Small intestine (tissue), 7 donors: ENCODE results near the gene IGFBP5. TPM values are rescaled to one million over a fixed set of nuclear protein-coding genes. Genes with fewer than 3 reads are reported as not detected.
A peak's percentile ranks its signal among the peaks of the same experiment; 100 is the strongest.

Source experiments
- DNase-seq, 2 donors: peaks; one replicate each; pipeline versions ENCODE4 v3.0.0 to v3.0.0-alpha.2; 2013
- FAIRE-seq: peaks from 2 replicates; lab custom pipeline; 2012; peaks lifted over from hg19 to GRCh38; lab: Jason Lieb, UNC
- H3K27ac ChIP-seq, 3 donors: one replicate each; pipeline ENCODE4 v1.5.1; 2013; ENCODE audit warnings: low read length in 2 of 3, mild to moderate bottlenecking in 2 of 3, control low read depth in 1 of 3, inconsistent platforms in 1 of 3, low read depth in 1 of 3, moderate library complexity in 1 of 3
- H3K27me3 ChIP-seq, 3 donors: one replicate each; pipeline ENCODE4 v1.6.1; 2013; ENCODE audit warnings: low read length in 3 of 3, inconsistent platforms in 1 of 3; ENCODE audit not compliant: control insufficient read depth in 3 of 3, insufficient read depth in 3 of 3
- H3K36me3 ChIP-seq, 3 donors: one replicate each; pipeline ENCODE4 v1.6.1; 2013; ENCODE audit warnings: low read length in 3 of 3, inconsistent platforms in 1 of 3, low read depth in 1 of 3, mild to moderate bottlenecking in 1 of 3, moderate library complexity in 1 of 3; ENCODE audit not compliant: control insufficient read depth in 3 of 3, insufficient read depth in 2 of 3
- H3K4me1 ChIP-seq, 3 donors: one replicate each; pipeline ENCODE4 v1.6.1; 2013; ENCODE audit warnings: low read length in 2 of 3, inconsistent platforms in 1 of 3, low read depth in 1 of 3, mild to moderate bottlenecking in 1 of 3, moderate library complexity in 1 of 3; ENCODE audit not compliant: control insufficient read depth in 3 of 3, insufficient read depth in 2 of 3
- H3K4me3 ChIP-seq, 3 donors: one replicate each; pipeline ENCODE4 v1.5.1; 2013; ENCODE audit warnings: low read length in 3 of 3, control low read depth in 1 of 3, inconsistent platforms in 1 of 3, low read depth in 1 of 3, mild to moderate bottlenecking in 1 of 3, moderate library complexity in 1 of 3
- H3K9me3 ChIP-seq, 2 donors: one replicate each; pipeline ENCODE4 v1.6.1; 2013; ENCODE audit warnings: low read depth in 1 of 2, low read length in 1 of 2; ENCODE audit not compliant: control insufficient read depth in 2 of 2, insufficient read depth in 1 of 2
- WGBS, 3 donors: extraction: QIAGEN DNeasy Blood & Tissue Kit; methylation state at CpG; one replicate each; pipeline ENCODE4 v1.1.7; 2013; 5-methylcytosine and 5-hydroxymethylcytosine counted together
- polyA plus RNA-seq, 4 donors: library from polyadenylated mRNA; stranded (reverse) in 3 of 4; unstranded in 1 of 4; fragments of 200-250 nt in 3 of 4; fragments of 120-200 nt in 1 of 4; gene quantifications; one replicate each; pipeline versions ENCODE4 v1.2.1 to v1.2.3, GENCODE V29; 2013
- donor health status: healthy with polysubstance abuse.
- donor health status: control.
- donor health status: control.
- donor health status: Bipolar disorder and iron deficiency.
- donor health status: healthy.

IGFBP5 gene
- polyA plus RNA-seq, 4 donors, result 1.3 to 107 (median 19.0) TPM

GRCh38 chr2:216664593-216665034, 30.7 kb downstream of the IGFBP5 start:
- peak overlapping the region in 1 of 3 donors; percentile 6 for H3K27ac ChIP-seq
- DNase-seq (peak; percentile 35 to 72), FAIRE-seq (no peak)
- H3K36me3 ChIP-seq, result peaks cover 0 to 62% (median 0%) of the 10 kb centered on the region in 3 donors
- H3K4me3 ChIP-seq, result no peak overlapping the region
- 9 to 44% (median 33%) methylated on average over 6 of the region's 6 CpGs for WGBS, 3 donors
- peaks cover 0 to 22% (median 0%) of the 10 kb centered on the region in 3 donors for H3K4me1 ChIP-seq
- no peaks in the 10 kb centered on the region for H3K27me3 ChIP-seq
- H3K9me3 ChIP-seq, result no peaks in the 10 kb centered on the region

GRCh38 chr2:216663846-216664245, 31.5 kb downstream of the IGFBP5 start:
- no peak for DNase-seq
- no peak for FAIRE-seq
- Histone ChIP-seq H3K4me1 (peaks cover 0 to 29% (median 0%) of the 10 kb centered on the region in 3 donors), H3K27ac (no peak overlapping the region), H3K36me3 (peaks cover 0 to 65% (median 0%) of the 10 kb centered on the region in 3 donors), H3K27me3 (no peaks in the 10 kb centered on the region), H3K4me3 (no peak overlapping the region), H3K9me3 (no peaks in the 10 kb centered on the region)
- WGBS, 3 donors, result 88 to 94% (median 90%) methylated on average over 17 to 18 of the region's 18 CpGs

GRCh38 chr2:216663106-216663505, 32.2 kb downstream of the IGFBP5 start:
- FAIRE-seq (no peak), DNase-seq (no peak)
- peaks cover 0 to 32% (median 0%) of the 10 kb centered on the region in 3 donors for H3K4me1 ChIP-seq
- H3K4me3 ChIP-seq, result no peak overlapping the region
- 92 to 96% (median 93%) methylated on average over 1 of the region's 1 CpG for WGBS, 3 donors
- no peaks in the 10 kb centered on the region for H3K9me3 ChIP-seq
- H3K27me3 ChIP-seq, result no peaks in the 10 kb centered on the region
- peaks cover 0 to 66% (median 0%) of the 10 kb centered on the region in 3 donors for H3K36me3 ChIP-seq
- no peak overlapping the region for H3K27ac ChIP-seq

GRCh38 chr2:216661639-216662375, 33.5 kb downstream of the IGFBP5 start:
- no peak overlapping the region for H3K4me3 ChIP-seq
- no peak for DNase-seq
- WGBS, 3 donors, result 86 to 92% (median 90%) methylated on average over 20 of the region's 20 CpGs
- H3K4me1 ChIP-seq, result peaks cover 0 to 40% (median 0%) of the 10 kb centered on the region in 3 donors
- H3K9me3 ChIP-seq, result no peaks in the 10 kb centered on the region
- peaks cover 0 to 76% (median 0%) of the 10 kb centered on the region in 3 donors for H3K36me3 ChIP-seq
- H3K27ac ChIP-seq, result no peak overlapping the region
- H3K27me3 ChIP-seq, result no peaks in the 10 kb centered on the region
- no peak for FAIRE-seq

DNA sequence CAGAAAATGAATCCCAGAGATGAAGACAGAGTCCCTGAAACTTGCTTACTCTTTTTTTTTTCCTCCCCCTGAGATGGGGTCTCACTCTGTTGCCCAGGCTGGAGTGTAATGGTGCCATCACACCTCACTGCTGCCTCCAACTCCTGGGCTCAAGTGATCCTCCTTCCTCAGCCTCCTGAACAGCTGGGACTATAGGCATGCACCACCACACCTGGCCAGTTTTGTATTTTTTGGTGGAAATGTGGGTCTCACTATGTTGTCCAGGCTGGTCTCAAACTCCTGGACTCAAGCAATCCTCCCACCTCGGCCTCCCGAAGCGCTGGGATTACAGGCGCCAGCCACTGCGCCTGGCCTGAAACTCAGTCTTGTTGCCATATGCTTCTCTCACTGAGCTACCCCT, 34.3 kb downstream of the IGFBP5 start:
- Histone ChIP-seq H3K4me3 (no peak overlapping the region), H3K27ac (no peak overlapping the region), H3K4me1 (peaks cover 0 to 40% (median 0%) of the 10 kb centered on the region in 3 donors), H3K36me3 (peaks cover 0 to 83% (median 0%) of the 10 kb centered on the region in 3 donors), H3K9me3 (no peaks in the 10 kb centered on the region), H3K27me3 (no peaks in the 10 kb centered on the region)
- 98 to 100% (median 98%) methylated on average over 5 of the region's 5 CpGs for WGBS, 3 donors
- DNase-seq (no peak), FAIRE-seq (no peak)

DNA sequence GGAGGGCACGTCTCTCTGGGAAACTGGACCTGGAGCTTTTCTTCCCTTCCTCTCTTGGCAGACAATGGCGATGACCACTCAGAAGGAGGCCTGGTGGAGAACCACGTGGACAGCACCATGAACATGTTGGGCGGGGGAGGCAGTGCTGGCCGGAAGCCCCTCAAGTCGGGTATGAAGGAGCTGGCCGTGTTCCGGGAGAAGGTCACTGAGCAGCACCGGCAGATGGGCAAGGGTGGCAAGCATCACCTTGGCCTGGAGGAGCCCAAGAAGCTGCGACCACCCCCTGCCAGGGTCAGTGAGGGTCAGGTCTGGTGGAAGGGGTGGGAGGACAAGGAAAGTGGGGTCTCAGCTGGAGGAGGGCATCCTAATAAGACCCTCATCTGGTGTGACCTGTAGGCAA, 34.9 kb downstream of the IGFBP5 start:
- no peaks in the 10 kb centered on the region for H3K27me3 ChIP-seq
- H3K36me3 ChIP-seq, result peaks cover 0 to 83% (median 0%) of the 10 kb centered on the region in 3 donors
- no peak for FAIRE-seq
- H3K27ac ChIP-seq, result no peak overlapping the region
- DNase-seq, result no peak
- H3K4me1 ChIP-seq, result peaks cover 0 to 37% (median 0%) of the 10 kb centered on the region in 3 donors
- WGBS, 3 donors, result 91 to 95% (median 93%) methylated on average over 8 to 10 of the region's 10 CpGs
- no peaks in the 10 kb centered on the region for H3K9me3 ChIP-seq
- H3K4me3 ChIP-seq, result no peak overlapping the region

DNA sequence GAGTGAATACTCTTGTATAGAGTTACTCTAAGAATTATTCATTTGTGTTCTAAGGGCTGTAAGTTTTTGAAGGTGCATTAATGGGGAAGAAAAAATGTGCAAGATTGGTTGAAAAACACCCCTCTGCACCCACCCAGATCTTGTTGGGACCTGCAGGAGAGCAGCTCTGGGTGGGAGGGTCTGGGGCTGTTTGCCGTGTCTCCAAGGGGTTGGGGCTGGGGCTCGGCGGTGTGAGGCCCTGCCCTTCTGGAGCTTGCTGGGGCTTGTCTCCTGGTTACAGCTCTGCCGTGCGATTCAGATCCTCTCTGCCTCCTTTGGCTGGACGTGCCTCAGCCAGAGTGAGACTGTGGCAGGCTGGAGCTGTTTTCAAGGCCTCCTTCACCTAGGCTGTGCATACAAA, 36.1 kb downstream of the IGFBP5 start:
- WGBS, 3 donors, result 64 to 82% (median 69%) methylated on average over 6 of the region's 6 CpGs
- H3K27ac ChIP-seq, result peak overlapping the region in 1 of 3 donors; percentile 83

DNA sequence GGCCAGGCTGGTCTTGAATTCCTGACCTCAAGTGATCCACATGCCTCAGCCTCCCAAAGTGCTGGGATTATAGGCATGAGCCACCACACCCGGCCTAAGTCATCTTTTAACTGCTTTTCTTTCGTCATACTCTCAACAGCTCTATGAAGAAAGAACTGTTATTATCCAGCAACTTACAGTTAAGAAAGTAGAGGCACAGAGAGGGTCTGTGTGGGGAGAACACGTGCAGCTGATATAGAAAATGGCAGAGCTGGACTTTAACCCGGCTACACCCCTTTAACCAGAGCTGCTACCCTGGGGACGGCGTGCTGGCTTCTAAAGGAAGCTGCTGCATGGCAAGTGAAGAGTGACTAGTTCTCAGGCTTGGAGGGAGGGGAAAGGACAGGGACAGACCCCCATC, 36.6 kb downstream of the IGFBP5 start:
- H3K4me3 ChIP-seq, result no peak overlapping the region
- peak overlapping the region in 1 of 3 donors; percentile 83 for H3K27ac ChIP-seq
- H3K36me3 ChIP-seq, result peaks cover 0 to 74% (median 0%) of the 10 kb centered on the region in 3 donors
- peaks cover 0 to 30% (median 0%) of the 10 kb centered on the region in 3 donors for H3K4me1 ChIP-seq
- FAIRE-seq (no peak), DNase-seq (peak; percentile 69 to 92)
- no peaks in the 10 kb centered on the region for H3K9me3 ChIP-seq
- no peaks in the 10 kb centered on the region for H3K27me3 ChIP-seq
- 22 to 71% (median 36%) methylated on average over 6 of the region's 6 CpGs for WGBS, 3 donors

More for the DNA sequence above, 36.1 kb downstream of the IGFBP5 start:
- no peak overlapping the region for H3K4me3 ChIP-seq
- no peak for FAIRE-seq
- no peaks in the 10 kb centered on the region for H3K27me3 ChIP-seq
- H3K36me3 ChIP-seq, result peaks cover 0 to 79% (median 0%) of the 10 kb centered on the region in 3 donors
- peaks cover 0 to 33% (median 0%) of the 10 kb centered on the region in 3 donors for H3K4me1 ChIP-seq
- H3K9me3 ChIP-seq, result no peaks in the 10 kb centered on the region
- DNase-seq, result no peak
